ENCODE results near the gene PARP4.
"Not testable (repeated sequence)": the region's sequence is repeated elsewhere in the genome, so short reads cannot be mapped to it uniquely, and the experiment has no call there.

The PARP4 gene
- total RNA-seq: 41.6 to 294 (median 128) reads per million in 9 experiments

GRCh38 chr13:24512197-24512907, at the start of gene PARP4:
PARP4 (minus strand) TSS chr13:24512778; CDS start chr13:24503776, 9,002 bp downstream.
- Mint-ChIP-seq H3K4me3 (peak within 1 kb of the TSS; percentile 84 to 92), H3K4me1 (ENCODE audit: low read depth in 2 of 2) (peaks cover 28 to 30% of the 10 kb centered on the region in 2 donors), H3K36me3 (ENCODE audit: insufficient read depth) (peaks cover 14% of the 10 kb centered on the region), H3K9me3 (no peaks in the 10 kb centered on the region), H3K27me3 (no peaks in the 10 kb centered on the region), H3K27ac (peak within 1 kb of the TSS; percentile 91 to 93)
- ATAC-seq (replicated peaks) (peak; percentile 78), DNase-seq (peak; percentile 43 to 56 (median 47))

- not testable (repeated sequence) for H3K36me3 Mint-ChIP-seq (ENCODE audit: insufficient read depth); DNase-seq; H3K4me1 Mint-ChIP-seq (ENCODE audit: low read depth in 2 of 2); H3K9me3 Mint-ChIP-seq; ATAC-seq (replicated peaks); H3K4me3 Mint-ChIP-seq; H3K27ac Mint-ChIP-seq
- H3K27me3 Mint-ChIP-seq: peaks cover 49 to 55% of the 10 kb centered on the region in 2 donors
Observed at GRCh38 chr13:24560579-24561187, 48.1 kb upstream of the PARP4 start.

GRCh38 chr13:24559431-24560218, 47.0 kb upstream of the PARP4 start:
- not testable (repeated sequence) for H3K9me3 Mint-ChIP-seq; H3K27ac Mint-ChIP-seq; DNase-seq; H3K4me3 Mint-ChIP-seq; ATAC-seq (replicated peaks); H3K4me1 Mint-ChIP-seq (ENCODE audit: low read depth in 2 of 2); H3K36me3 Mint-ChIP-seq (ENCODE audit: insufficient read depth)
- peaks cover 43 to 49% of the 10 kb centered on the region in 2 donors for H3K27me3 Mint-ChIP-seq

- Mint-ChIP-seq H3K4me3 (no peak overlapping the region), H3K4me1 (ENCODE audit: low read depth in 2 of 2) (peaks cover 8 to 9% of the 10 kb centered on the region in 2 donors), H3K36me3 (ENCODE audit: insufficient read depth) (no peaks in the 10 kb centered on the region), H3K27me3 (peaks cover 62 to 67% of the 10 kb centered on the region in 2 donors), H3K9me3 (no peaks in the 10 kb centered on the region), H3K27ac (no peak overlapping the region)
- ATAC-seq (replicated peaks) (no peak), DNase-seq (no peak)
Observed at GRCh38 chr13:24557081-24557480, 44.5 kb upstream of the PARP4 start.

- H3K36me3 Mint-ChIP-seq (ENCODE audit: insufficient read depth); DNase-seq; H3K27ac Mint-ChIP-seq; H3K9me3 Mint-ChIP-seq; H3K4me1 Mint-ChIP-seq (ENCODE audit: low read depth in 2 of 2); H3K4me3 Mint-ChIP-seq; ATAC-seq (replicated peaks): not testable (repeated sequence)
- peaks cover 61 to 75% of the 10 kb centered on the region in 2 donors for H3K27me3 Mint-ChIP-seq
Observed at GRCh38 chr13:24553892-24554291, 41.3 kb upstream of the PARP4 start.

GRCh38 chr13:24541476-24542352, 29.1 kb upstream of the PARP4 start:
- Mint-ChIP-seq H3K4me3 (peak overlapping the region; percentile 84 to 89), H3K27ac (peak overlapping the region in 1 of 2 donors; percentile 33), H3K27me3 (peaks cover 38 to 74% of the 10 kb centered on the region in 2 donors)
- H3K36me3 Mint-ChIP-seq (ENCODE audit: insufficient read depth); H3K9me3 Mint-ChIP-seq; DNase-seq; H3K4me1 Mint-ChIP-seq (ENCODE audit: low read depth in 2 of 2): not testable (repeated sequence)
- peak; percentile 69 for ATAC-seq (replicated peaks)

- Mint-ChIP-seq H3K27me3 (peaks cover 35 to 70% of the 10 kb centered on the region in 2 donors), H3K4me3 (peak overlapping the region; percentile 84 to 89)
- no peak for DNase-seq
Observed at GRCh38 chr13:24541127-24541475, 28.5 kb upstream of the PARP4 start.

GRCh38 chr13:24540236-24541126, 27.9 kb upstream of the PARP4 start:
- no peak for ATAC-seq (replicated peaks)
- Mint-ChIP-seq H3K36me3 (ENCODE audit: insufficient read depth) (no peaks in the 10 kb centered on the region), H3K27ac (no peak overlapping the region), H3K4me1 (ENCODE audit: low read depth in 2 of 2) (peaks cover 5 to 8% of the 10 kb centered on the region in 2 donors), H3K27me3 (peaks cover 31 to 68% of the 10 kb centered on the region in 2 donors), H3K9me3 (no peaks in the 10 kb centered on the region), H3K4me3 (peak overlapping the region in 1 of 2 donors; percentile 89)
- DNase-seq: no peak

More at GRCh38 chr13:24541127-24541475, 28.5 kb upstream of the PARP4 start:
- Mint-ChIP-seq H3K36me3 (ENCODE audit: insufficient read depth) (no peaks in the 10 kb centered on the region), H3K9me3 (no peaks in the 10 kb centered on the region), H3K4me1 (ENCODE audit: low read depth in 2 of 2) (peaks cover 5 to 8% of the 10 kb centered on the region in 2 donors), H3K27ac (peak overlapping the region in 1 of 2 donors; percentile 33)
- ATAC-seq (replicated peaks): no peak

- DNase-seq: no peak
- no peak overlapping the region for H3K4me3 Mint-ChIP-seq
- H3K4me1 Mint-ChIP-seq (ENCODE audit: low read depth in 2 of 2): peaks cover 5 to 8% of the 10 kb centered on the region in 2 donors
- H3K27me3 Mint-ChIP-seq: peaks cover 31 to 70% of the 10 kb centered on the region in 2 donors
- H3K9me3 Mint-ChIP-seq: no peaks in the 10 kb centered on the region
- H3K27ac Mint-ChIP-seq: no peak overlapping the region
- no peaks in the 10 kb centered on the region for H3K36me3 Mint-ChIP-seq (ENCODE audit: insufficient read depth)
- ATAC-seq (replicated peaks): no peak
Observed at GRCh38 chr13:24539500-24540165, 27.1 kb upstream of the PARP4 start.

GRCh38 chr13:24529478-24529877, 16.9 kb upstream of the PARP4 start:
- no peaks in the 10 kb centered on the region for H3K36me3 Mint-ChIP-seq (ENCODE audit: insufficient read depth)
- H3K27ac Mint-ChIP-seq: no peak overlapping the region
- H3K9me3 Mint-ChIP-seq: no peaks in the 10 kb centered on the region
- no peaks in the 10 kb centered on the region for H3K4me1 Mint-ChIP-seq (ENCODE audit: low read depth in 2 of 2)
- no peak for ATAC-seq (replicated peaks)
- no peak overlapping the region for H3K4me3 Mint-ChIP-seq
- no peak for DNase-seq
- peaks cover 56 to 59% of the 10 kb centered on the region in 2 donors for H3K27me3 Mint-ChIP-seq

GRCh38 chr13:24528816-24529398, 16.3 kb upstream of the PARP4 start:
- Mint-ChIP-seq H3K9me3 (no peaks in the 10 kb centered on the region), H3K4me3 (no peak overlapping the region), H3K4me1 (ENCODE audit: low read depth in 2 of 2) (no peaks in the 10 kb centered on the region), H3K36me3 (ENCODE audit: insufficient read depth) (no peaks in the 10 kb centered on the region), H3K27ac (no peak overlapping the region), H3K27me3 (peaks cover 51 to 53% of the 10 kb centered on the region in 2 donors)
- ATAC-seq (replicated peaks) (no peak), DNase-seq (no peak)
